Parathyroid adenoma (tissue), 2 donors: ENCODE measurements around the gene CFAP46.
"Not testable (repeated sequence)": the region's sequence is repeated elsewhere in the genome, so short reads cannot be mapped to it uniquely, and the experiment has no call there.

Experiments
- H2AFZ ChIP-seq: fragments of 300-600 bp; sonication (generic); one replicate; pipeline ENCODE4 v1.7.0; 2017; ENCODE audit warnings: antibody characterized with exemption, mild to moderate bottlenecking
- H3K27ac ChIP-seq: fragments of 300-600 bp; sonication (generic); one replicate; pipeline ENCODE4 v1.7.0; 2017
- H3K27me3 ChIP-seq: fragments of 300-600 bp; sonication (generic); one replicate; pipeline ENCODE4 v1.7.0; 2017; ENCODE audit warnings: low read length; ENCODE audit not compliant: control insufficient read depth, insufficient read depth
- H3K36me3 ChIP-seq: fragments of 300-600 bp; sonication (generic); one replicate; pipeline ENCODE4 v1.7.0; 2017; ENCODE audit warnings: low read length; ENCODE audit not compliant: control insufficient read depth, insufficient read depth
- H3K4me1 ChIP-seq: fragments of 300-600 bp; sonication (generic); one replicate; pipeline ENCODE4 v1.7.0; 2017; ENCODE audit warnings: control low read depth
- H3K4me2 ChIP-seq: fragments of 300-600 bp; sonication (generic); one replicate; pipeline ENCODE4 v1.7.0; 2017; ENCODE audit warnings: low read length
- H3K4me3 ChIP-seq: fragments of 300-600 bp; sonication (generic); one replicate; pipeline ENCODE4 v1.7.0; 2017; ENCODE audit warnings: low read depth, low read length
- H3K79me2 ChIP-seq: fragments of 300-600 bp; sonication (generic); one replicate; pipeline ENCODE4 v1.7.0; 2017; ENCODE audit warnings: control low read depth
- H3K9ac ChIP-seq: fragments of 300-600 bp; sonication (generic); one replicate; pipeline ENCODE4 v1.7.0; 2017; ENCODE audit warnings: mild to moderate bottlenecking
- H3K9me3 ChIP-seq: fragments of 300-600 bp; sonication (generic); one replicate; pipeline ENCODE4 v1.7.0; 2017; ENCODE audit warnings: low read length; ENCODE audit not compliant: control insufficient read depth
- CTCF ChIP-seq: fragments of 300-600 bp; sonication (generic); IDR thresholded peaks from one replicate; pipeline ENCODE4 v1.7.0; 2017; ENCODE audit warnings: antibody characterized with exemption, mild to moderate bottlenecking
- donor health status: primary hyperparathyroidism.

Gene CFAP46

GRCh38 chr10:132774902-132775863, 167.2 kb downstream of the CFAP46 start:
- TF ChIP-seq CTCF: no peak
- Histone ChIP-seq H3K4me3 (no peak overlapping the region), H3K27me3 (no peaks in the 10 kb centered on the region), H3K79me2 (no peaks in the 10 kb centered on the region), H3K9me3 (no peaks in the 10 kb centered on the region), H2AFZ (no peak overlapping the region), H3K4me1 (no peaks in the 10 kb centered on the region), H3K9ac (no peak overlapping the region), H3K4me2 (no peak overlapping the region), H3K36me3 (no peaks in the 10 kb centered on the region), H3K27ac (no peak overlapping the region)

- Histone ChIP-seq H3K9ac (no peak overlapping the region), H3K27me3 (no peaks in the 10 kb centered on the region), H3K4me2 (no peak overlapping the region), H3K79me2 (no peaks in the 10 kb centered on the region), H3K9me3 (no peaks in the 10 kb centered on the region), H3K36me3 (no peaks in the 10 kb centered on the region), H2AFZ (no peak overlapping the region), H3K4me1 (no peaks in the 10 kb centered on the region), H3K4me3 (no peak overlapping the region), H3K27ac (no peak overlapping the region)
- TF ChIP-seq CTCF: no peak
Observed at GRCh38 chr10:132774181-132774901, 168.0 kb downstream of the CFAP46 start.

GRCh38 chr10:132772816-132773215, 169.6 kb downstream of the CFAP46 start:
- H3K79me2 ChIP-seq, H3K4me1 ChIP-seq, H3K27me3 ChIP-seq, H3K4me3 ChIP-seq, H3K9ac ChIP-seq, H3K27ac ChIP-seq, H3K9me3 ChIP-seq, H2AFZ ChIP-seq, H3K4me2 ChIP-seq, H3K36me3 ChIP-seq: not testable (repeated sequence)

GRCh38 chr10:132770061-132771021, 172.0 kb downstream of the CFAP46 start:
- no peak overlapping the region for H3K27ac ChIP-seq
- no peak overlapping the region for H3K9ac ChIP-seq
- no peak overlapping the region for H3K4me2 ChIP-seq
- TF ChIP-seq CTCF: no peak
- H3K36me3 ChIP-seq: no peaks in the 10 kb centered on the region
- no peaks in the 10 kb centered on the region for H3K27me3 ChIP-seq
- no peaks in the 10 kb centered on the region for H3K9me3 ChIP-seq
- no peaks in the 10 kb centered on the region for H3K79me2 ChIP-seq
- H2AFZ ChIP-seq: no peak overlapping the region
- H3K4me1 ChIP-seq: no peaks in the 10 kb centered on the region
- no peak overlapping the region for H3K4me3 ChIP-seq
